Prostate gland (tissue), 2 donors: Measurements from ENCODE around the gene CUTC. TPM values are rescaled to one million over a fixed set of nuclear protein-coding genes. Genes with fewer than 3 reads are reported as not detected.

Source experiments
- DNase-seq: peaks from one replicate; pipeline ENCODE4 v3.0.0-alpha.2; 2019; ENCODE audit warnings: low spot score
- H3K27ac ChIP-seq, 2 donors: fragments of 200-600 bp; sonication (generic); 2 replicates each; pipeline ENCODE4 v1.5.1; 2017 to 2019
- H3K27me3 ChIP-seq: fragments of 200-600 bp; sonication (generic); replicated peaks from 2 replicates; pipeline ENCODE4 v1.5.1; 2019; ENCODE audit not compliant: insufficient read depth
- H3K36me3 ChIP-seq, 2 donors: fragments of 200-600 bp; sonication (generic); 1 replicate in 1 of 2; 2 replicates in 1 of 2; pipeline versions ENCODE4 v1.5.1 to v1.8.1; 2017 to 2019
- H3K4me1 ChIP-seq: fragments of 200-600 bp; sonication (generic); replicated peaks from 2 replicates; pipeline ENCODE4 v1.5.1; 2019
- H3K4me3 ChIP-seq, 2 donors: fragments of 200-600 bp; sonication (generic); 2 replicates each; pipeline ENCODE4 v1.5.1; 2017 to 2019
- H3K9me3 ChIP-seq: fragments of 200-600 bp; sonication (generic); 2 replicates; pipeline ENCODE4 v1.5.1; 2017
- CTCF ChIP-seq, 4 experiments: fragments of 200-600 bp in 2 of 4; fragments of 450-650 bp in 2 of 4; sonication (generic) in 2 of 4; IDR thresholded peaks; 1 replicate in 3 of 4; 2 replicates in 1 of 4; pipeline ENCODE4 v1.5.1; 2016 to 2019; ENCODE audit warnings: antibody characterized with exemption in 4 of 4, mild to moderate bottlenecking in 2 of 4, moderate library complexity in 2 of 4
- POLR2A ChIP-seq: fragments of 450-650 bp; IDR thresholded peaks from one replicate; pipeline ENCODE4 v1.6.1; 2016; ENCODE audit warnings: antibody characterized with exemption, mild to moderate bottlenecking
- POLR2AphosphoS5 ChIP-seq: sonication (generic); formaldehyde crosslinking; IDR thresholded peaks from one replicate; pipeline ENCODE4 v1.6.1; 2017; ENCODE audit warnings: antibody characterized with exemption
- WGBS: methylation state at CpG from one replicate; pipeline ENCODE4 v1.1.5; 2018; 5-methylcytosine and 5-hydroxymethylcytosine counted together
- intact Hi-C: fragments of 100-400 bp; cut with DNase I; formaldehyde crosslinking; loops from one replicate; pipeline ENCODE4 v1.14.2; 2022
- total RNA-seq, 2 donors: library from RNA; depleted of rRNA; stranded (reverse); fragments of >200 nt; gene quantifications; one replicate each; pipeline ENCODE4 v1.1.0, GENCODE V29; 2016

Gene CUTC
- 10 to 100 TPM; 18.4 to 27.3 TPM for total RNA-seq

- no peaks in the 10 kb centered on the region for H3K9me3 ChIP-seq
- intact Hi-C loops, result loop anchor here (10.0 kb wide), 1 partner anchor 53 kb away; the partner anchor contains the start of gene ABCC2
- WGBS, result under 1% methylated on average over 71 of the region's 73 CpGs
- DNase-seq, result peak; percentile 96
- H3K27ac ChIP-seq, result peak within 1 kb of the TSS; percentile 94 to 97
- no peaks in the 10 kb centered on the region for H3K4me1 ChIP-seq
- H3K4me3 ChIP-seq, result peak within 1 kb of the TSS; percentile 75 to 89
- H3K36me3 ChIP-seq, result no peaks in the 10 kb centered on the region
- no peaks in the 10 kb centered on the region for H3K27me3 ChIP-seq
- peak; percentile 99 for TF ChIP-seq POLR2AphosphoS5
- peak; percentile 88 for TF ChIP-seq POLR2A
- TF ChIP-seq CTCF (IDR thresholded peaks at IDR 0.05), result peak in 3 of 4 experiments; percentile 4 to 50 (median 39)
Observed at GRCh38 chr10:99732033-99732842, at the start of gene CUTC, which contains the start of gene COX15. CUTC (plus strand) TSS chr10:99732234; CDS start chr10:99732349, 115 bp downstream. COX15 (minus strand) TSS chr10:99732127; CDS start chr10:99732049, 78 bp downstream.

GRCh38 chr10:99682752-99683151 lies 49.3 kb upstream of the CUTC start:
- intact Hi-C loops, result no loop called here
- no peaks in the 10 kb centered on the region for H3K27me3 ChIP-seq
- no peaks in the 10 kb centered on the region for H3K9me3 ChIP-seq
- 36% methylated on average over 1 of the region's 1 CpG for WGBS
- TF ChIP-seq POLR2A (no peak), CTCF (IDR thresholded peaks at IDR 0.05) (peak in 1 of 4 experiments; percentile 33), POLR2AphosphoS5 (no peak)
- no peaks in the 10 kb centered on the region for H3K36me3 ChIP-seq
- no peak overlapping the region for H3K27ac ChIP-seq
- H3K4me3 ChIP-seq, result no peak overlapping the region
- peaks cover 6% of the 10 kb centered on the region for H3K4me1 ChIP-seq
- peak; percentile 14 for DNase-seq

GRCh38 chr10:99685597-99685967 lies 46.5 kb upstream of the CUTC start:
- no peak overlapping the region for H3K27ac ChIP-seq
- whole genome bisulfite sequencing, result 43% methylated on average over 2 of the region's 2 CpGs
- no peak for DNase-seq
- H3K4me1 ChIP-seq, result peaks cover 6% of the 10 kb centered on the region
- no peaks in the 10 kb centered on the region for H3K36me3 ChIP-seq
- TF ChIP-seq POLR2AphosphoS5 (no peak), CTCF (IDR thresholded peaks at IDR 0.05) (no peak), POLR2A (no peak)
- intact Hi-C loops, result no loop called here
- no peaks in the 10 kb centered on the region for H3K9me3 ChIP-seq
- no peak overlapping the region for H3K4me3 ChIP-seq
- no peaks in the 10 kb centered on the region for H3K27me3 ChIP-seq

- Histone ChIP-seq H3K27ac (no peak overlapping the region), H3K4me1 (no peaks in the 10 kb centered on the region), H3K27me3 (no peaks in the 10 kb centered on the region), H3K9me3 (no peaks in the 10 kb centered on the region), H3K4me3 (no peak overlapping the region), H3K36me3 (no peaks in the 10 kb centered on the region)
- intact Hi-C loops, result no loop called here
- no peak for DNase-seq
- WGBS, result 94% methylated on average over 1 of the region's 1 CpG
- TF ChIP-seq POLR2AphosphoS5 (no peak), CTCF (IDR thresholded peaks at IDR 0.05) (no peak)
Observed at GRCh38 chr10:99689461-99689860, 42.6 kb upstream of the CUTC start.
